ENCODE results near the gene SARS1. TPM values are rescaled to one million over a fixed set of nuclear protein-coding genes. Genes with fewer than 3 reads are reported as not detected.

Gene SARS1
- total RNA-seq, 4 donors from 2014 or later = 118 to 150 (median 137) TPM

DNA sequence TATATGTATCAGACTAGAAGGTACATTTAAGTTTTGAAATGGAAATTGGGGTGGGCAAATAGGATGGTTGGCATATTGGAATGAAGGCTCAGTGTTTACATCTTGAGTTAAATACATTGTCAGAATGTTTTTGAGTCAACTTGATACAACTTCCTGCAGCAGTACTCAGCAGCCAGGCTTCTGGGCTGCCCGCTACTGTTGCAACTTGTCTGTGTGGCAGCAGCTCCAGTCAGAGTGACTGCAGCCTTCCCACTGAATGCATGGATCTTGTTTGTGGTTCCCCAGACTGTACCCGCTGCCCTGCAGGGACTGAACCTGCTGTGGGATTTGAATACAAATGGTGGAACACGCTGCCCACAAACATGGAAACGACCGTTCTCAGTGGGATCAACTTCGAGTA, 24.9 kb upstream of the SARS1 start:
- H3K36me3 ChIP-seq = no peaks in the 10 kb centered on the region
- DNase-seq (ENCODE audit: low spot score in 2 of 2) = no peak
- H3K27me3 ChIP-seq = no peaks in the 10 kb centered on the region
- TF ChIP-seq, protein P1, sequence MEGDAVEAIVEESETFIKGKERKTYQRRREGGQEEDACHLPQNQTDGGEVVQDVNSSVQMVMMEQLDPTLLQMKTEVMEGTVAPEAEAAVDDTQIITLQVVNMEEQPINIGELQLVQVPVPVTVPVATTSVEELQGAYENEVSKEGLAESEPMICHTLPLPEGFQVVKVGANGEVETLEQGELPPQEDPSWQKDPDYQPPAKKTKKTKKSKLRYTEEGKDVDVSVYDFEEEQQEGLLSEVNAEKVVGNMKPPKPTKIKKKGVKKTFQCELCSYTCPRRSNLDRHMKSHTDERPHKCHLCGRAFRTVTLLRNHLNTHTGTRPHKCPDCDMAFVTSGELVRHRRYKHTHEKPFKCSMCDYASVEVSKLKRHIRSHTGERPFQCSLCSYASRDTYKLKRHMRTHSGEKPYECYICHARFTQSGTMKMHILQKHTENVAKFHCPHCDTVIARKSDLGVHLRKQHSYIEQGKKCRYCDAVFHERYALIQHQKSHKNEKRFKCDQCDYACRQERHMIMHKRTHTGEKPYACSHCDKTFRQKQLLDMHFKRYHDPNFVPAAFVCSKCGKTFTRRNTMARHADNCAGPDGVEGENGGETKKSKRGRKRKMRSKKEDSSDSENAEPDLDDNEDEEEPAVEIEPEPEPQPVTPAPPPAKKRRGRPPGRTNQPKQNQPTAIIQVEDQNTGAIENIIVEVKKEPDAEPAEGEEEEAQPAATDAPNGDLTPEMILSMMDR (IDR thresholded peaks at IDR 0.05) = no peak
- TF ChIP-seq POLR2A (IDR thresholded peaks at IDR 0.05) (no peak), EP300 (IDR thresholded peaks at IDR 0.05) (no peak)
- WGBS, 2 donors = 74 to 80% methylated on average over 6 of the region's 6 CpGs
- H3K4me1 ChIP-seq = peaks cover 0 to 11% (median 2%) of the 10 kb centered on the region in 4 donors
- H3K4me3 ChIP-seq = no peak overlapping the region
- H3K27ac ChIP-seq = no peak overlapping the region
- H3K9me3 ChIP-seq = no peaks in the 10 kb centered on the region

DNA sequence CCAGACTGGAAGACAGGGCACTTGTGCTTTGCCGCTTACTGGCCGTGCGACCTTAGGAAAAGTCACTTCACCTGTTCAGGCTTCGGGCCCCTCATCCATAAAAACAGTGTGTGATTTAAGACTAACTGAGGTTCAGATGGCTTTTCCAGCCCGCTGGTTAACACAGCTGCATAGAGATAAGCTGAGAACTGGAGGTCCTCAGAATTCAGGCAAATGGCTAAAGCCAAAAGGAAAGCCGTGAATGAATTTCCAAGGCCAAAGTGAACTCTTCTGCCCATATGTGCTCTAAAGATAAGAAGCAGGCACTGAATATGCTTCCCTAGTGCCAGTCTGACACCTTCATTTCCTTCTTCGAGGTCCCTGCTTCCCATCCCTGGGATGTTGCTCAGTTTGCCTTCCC, 23.5 kb upstream of the SARS1 start:
- Histone ChIP-seq H3K4me1 (peaks cover 0 to 11% (median 2%) of the 10 kb centered on the region in 4 donors), H3K27ac (no peak overlapping the region), H3K4me3 (no peak overlapping the region), H3K9me3 (no peaks in the 10 kb centered on the region), H3K36me3 (no peaks in the 10 kb centered on the region), H3K27me3 (no peaks in the 10 kb centered on the region)
- DNase-seq (ENCODE audit: low spot score in 2 of 2) = no peak
- WGBS, 2 donors = 87% methylated on average over 7 of the region's 7 CpGs
- TF ChIP-seq, protein P1 (IDR thresholded peaks at IDR 0.05) = no peak
- TF ChIP-seq POLR2A (IDR thresholded peaks at IDR 0.05) (no peak), EP300 (IDR thresholded peaks at IDR 0.05) (no peak)

- Histone ChIP-seq H3K36me3 (no peaks in the 10 kb centered on the region), H3K4me3 (no peak overlapping the region), H3K27ac (no peak overlapping the region), H3K9me3 (no peaks in the 10 kb centered on the region), H3K27me3 (no peaks in the 10 kb centered on the region), H3K4me1 (peaks cover 0 to 7% (median 2%) of the 10 kb centered on the region in 4 donors)
- no peak for DNase-seq (ENCODE audit: low spot score in 2 of 2)
- TF ChIP-seq, protein P1 (IDR thresholded peaks at IDR 0.05) = no peak
- WGBS, 2 donors = 75 to 82% methylated on average over 8 of the region's 8 CpGs
Measured at GRCh38 chr1:109191377-109191776, 22.3 kb upstream of the SARS1 start.

- TF ChIP-seq POLR2A (IDR thresholded peaks at IDR 0.05) (no peak), EP300 (IDR thresholded peaks at IDR 0.05) (no peak)
- TF ChIP-seq, protein P1 (IDR thresholded peaks at IDR 0.05) = no peak
- H3K27ac ChIP-seq = no peak overlapping the region
- DNase-seq (ENCODE audit: low spot score in 2 of 2) = no peak
- no peaks in the 10 kb centered on the region for H3K36me3 ChIP-seq
- H3K4me3 ChIP-seq = no peak overlapping the region
- H3K9me3 ChIP-seq = no peaks in the 10 kb centered on the region
- peaks cover 0 to 2% (median 1%) of the 10 kb centered on the region in 4 donors for H3K4me1 ChIP-seq
- no peaks in the 10 kb centered on the region for H3K27me3 ChIP-seq
Measured at GRCh38 chr1:109191891-109192290, 21.8 kb upstream of the SARS1 start.

GRCh38 chr1:109192433-109192832, 21.3 kb upstream of the SARS1 start:
- Histone ChIP-seq H3K36me3 (no peaks in the 10 kb centered on the region), H3K9me3 (no peaks in the 10 kb centered on the region), H3K27me3 (no peaks in the 10 kb centered on the region), H3K27ac (no peak overlapping the region), H3K4me3 (no peak overlapping the region), H3K4me1 (no peaks in the 10 kb centered on the region)
- 45 to 60% methylated on average over 4 of the region's 4 CpGs for WGBS, 2 donors
- no peak for DNase-seq (ENCODE audit: low spot score in 2 of 2)
- no peak for TF ChIP-seq POLR2A (IDR thresholded peaks at IDR 0.05)
- TF ChIP-seq EP300 (IDR thresholded peaks at IDR 0.05) = no peak
- TF ChIP-seq, protein P1 (IDR thresholded peaks at IDR 0.05) = no peak

Data from tibial nerve (tissue), 4 donors.